GM12891 (cell line): ENCODE measurements around the gene CSPG4. TPM values are rescaled to one million over a fixed set of nuclear protein-coding genes. Genes with fewer than 3 reads are reported as not detected.
A peak's percentile ranks its signal among the peaks of the same experiment; 100 is the strongest.
"Not testable (repeated sequence)": the region's sequence is repeated elsewhere in the genome, so short reads cannot be mapped to it uniquely, and the experiment has no call there.

Source experiments
- DNase-seq: peaks from one replicate; pipeline ENCODE4 v3.0.0; 2011; ENCODE audit warnings: low spot score; ENCODE audit not compliant: insufficient read length
- FAIRE-seq: peaks from 2 replicates; lab custom pipeline; 2011; peaks lifted over from hg19 to GRCh38; lab: Jason Lieb, UNC
- PAX5 ChIP-seq: IDR thresholded peaks from 2 replicates; pipeline ENCODE4 v1.6.1; 2011; ENCODE audit warnings: low read length, moderate library complexity, mild to moderate bottlenecking; ENCODE audit not compliant: insufficient read depth, severe bottlenecking
- POLR2A ChIP-seq: IDR thresholded peaks from 2 replicates; pipeline ENCODE4 v1.6.1; 2011; ENCODE audit warnings: low read depth, low read length, control low read depth
- POLR2AphosphoS5 ChIP-seq: IDR thresholded peaks from 2 replicates; pipeline ENCODE4 v1.6.1; 2011; ENCODE audit warnings: low read depth, low read length, control low read depth
- POU2F2 ChIP-seq: IDR thresholded peaks from 2 replicates; pipeline ENCODE4 v1.6.1; 2011; ENCODE audit warnings: low read depth, mild to moderate bottlenecking, control low read depth, low read length, moderate library complexity
- SPI1 ChIP-seq: IDR thresholded peaks from 2 replicates; pipeline ENCODE4 v1.6.1; 2011; ENCODE audit warnings: low read depth, low read length, control low read depth
- TAF1 ChIP-seq: IDR thresholded peaks from 2 replicates; pipeline ENCODE4 v1.6.1; 2011; ENCODE audit warnings: low read depth, low read length, control low read depth
- polyA plus RNA-seq: library from polyadenylated mRNA; unstranded; fragments of >200 nt; gene quantifications from one replicate; pipeline ENCODE4 v1.2.1, GENCODE V29; 2012; ENCODE audit warnings: low read depth, missing spikeins, inconsistent platforms; ENCODE audit not compliant: missing spikeins

The CSPG4 gene
- polyA plus RNA-seq, result 0.67 TPM

DNA sequence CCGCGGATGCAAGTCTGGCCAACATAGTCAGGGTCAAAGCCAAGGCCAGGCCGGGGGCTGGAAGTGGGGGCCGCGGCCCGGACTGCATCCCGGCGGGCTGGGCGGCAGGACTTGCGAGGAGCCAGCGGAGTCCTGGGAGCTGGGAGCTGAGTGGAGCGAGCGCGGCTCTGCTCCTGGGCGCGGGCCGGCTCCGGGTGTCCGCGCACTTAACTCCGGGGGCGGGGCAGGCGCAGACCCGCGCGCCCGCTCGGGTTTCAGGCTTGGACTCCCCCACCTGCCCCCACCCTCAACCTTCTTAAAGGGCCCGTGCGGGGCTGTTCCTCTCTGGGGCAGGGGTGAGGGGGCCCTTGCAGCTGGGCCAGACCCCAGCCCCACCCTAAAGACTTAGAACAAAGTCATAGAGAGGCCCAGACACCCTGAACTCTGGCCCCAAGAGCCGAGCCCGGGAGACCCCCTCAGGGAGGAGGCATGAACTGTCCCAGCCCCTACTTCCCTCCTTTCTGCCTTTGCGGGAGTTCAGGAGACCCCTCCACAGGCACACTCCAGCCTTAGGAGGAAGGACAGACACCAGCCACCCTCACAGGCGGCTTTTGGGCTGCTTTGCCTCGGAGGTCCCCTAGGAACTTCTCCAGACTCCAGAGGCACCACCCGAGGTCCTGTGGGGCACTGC lies at the start of gene CSPG4:
TSS of gene CSPG4 (minus strand) at position 181 of the 670 bp plus-strand sequence. CDS start at position 88, 93 bp downstream.
- DNase-seq, result no peak
- FAIRE-seq, result no peak

DNA sequence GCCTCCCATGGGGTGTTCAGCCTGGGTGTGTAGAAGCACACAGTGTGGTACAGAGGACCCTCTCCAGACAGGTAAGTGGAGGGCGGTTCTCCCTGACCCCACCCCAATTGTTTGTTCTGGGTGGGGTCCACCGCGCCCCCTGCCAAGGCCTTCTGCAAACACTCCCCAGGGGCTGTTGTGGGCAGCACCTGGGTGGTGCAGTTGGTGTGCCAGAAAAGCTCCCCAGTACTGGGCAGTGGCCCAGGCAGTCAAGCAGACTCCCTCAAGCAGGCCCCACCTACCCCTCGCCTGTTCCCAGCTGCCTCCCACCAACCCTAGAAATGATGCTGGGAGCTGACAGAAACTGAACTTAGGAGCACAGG lies 49.7 kb upstream of the CSPG4 start:
- not testable (repeated sequence) for FAIRE-seq, DNase-seq

More for the DNA sequence above, at the start of gene CSPG4:
- TF ChIP-seq SPI1 (no peak), POLR2AphosphoS5 (no peak)

DNA sequence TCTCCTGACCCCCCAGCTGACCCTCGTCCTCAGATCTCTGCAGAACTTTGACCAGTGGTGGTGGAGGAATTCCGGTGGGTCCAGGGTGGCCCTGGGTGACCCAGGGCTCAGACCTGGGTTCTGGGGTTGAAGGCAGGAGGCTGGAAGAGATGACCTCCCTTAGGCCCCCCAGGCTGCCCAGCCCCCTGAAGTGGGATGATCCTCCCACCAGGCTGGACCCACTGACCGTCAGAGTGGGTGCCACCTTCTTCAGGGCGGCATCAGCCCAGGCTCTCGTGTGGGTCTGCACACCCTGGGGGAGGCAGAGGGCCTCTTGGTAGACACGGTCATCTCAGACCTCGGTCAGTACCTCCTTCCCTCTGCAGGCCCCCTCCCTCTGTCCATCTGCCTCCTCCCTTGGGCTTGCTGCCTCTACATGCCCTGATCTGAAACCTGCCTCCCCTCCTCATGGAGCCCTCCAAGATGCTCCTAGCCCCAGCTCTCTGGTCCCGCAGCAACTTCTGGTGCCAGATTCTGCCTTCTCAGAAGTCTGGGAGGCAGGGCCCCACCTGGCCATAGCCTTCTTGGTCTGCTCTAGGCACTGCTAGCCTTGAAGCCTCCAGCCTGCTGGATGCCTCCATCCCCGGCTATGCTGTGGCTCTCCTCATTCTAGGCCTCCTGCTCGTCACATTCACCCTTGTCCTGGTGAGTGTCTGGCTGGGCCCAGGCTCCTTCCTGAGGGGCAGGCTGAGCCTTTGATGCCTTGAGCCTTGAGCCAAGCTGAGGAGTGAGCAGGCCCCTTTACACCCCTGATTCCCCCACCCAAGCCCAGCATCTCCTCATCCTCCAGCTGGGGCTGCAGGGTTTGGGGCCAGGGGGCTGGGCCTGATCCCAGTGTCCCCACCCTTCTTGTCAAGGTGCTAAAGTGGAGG lies 49.1 kb upstream of the CSPG4 start:
- no peak for TF ChIP-seq SPI1
- no peak for TF ChIP-seq TAF1
- TF ChIP-seq PAX5, result no peak
- TF ChIP-seq POLR2AphosphoS5, result no peak
- no peak for FAIRE-seq
- no peak for DNase-seq

DNA sequence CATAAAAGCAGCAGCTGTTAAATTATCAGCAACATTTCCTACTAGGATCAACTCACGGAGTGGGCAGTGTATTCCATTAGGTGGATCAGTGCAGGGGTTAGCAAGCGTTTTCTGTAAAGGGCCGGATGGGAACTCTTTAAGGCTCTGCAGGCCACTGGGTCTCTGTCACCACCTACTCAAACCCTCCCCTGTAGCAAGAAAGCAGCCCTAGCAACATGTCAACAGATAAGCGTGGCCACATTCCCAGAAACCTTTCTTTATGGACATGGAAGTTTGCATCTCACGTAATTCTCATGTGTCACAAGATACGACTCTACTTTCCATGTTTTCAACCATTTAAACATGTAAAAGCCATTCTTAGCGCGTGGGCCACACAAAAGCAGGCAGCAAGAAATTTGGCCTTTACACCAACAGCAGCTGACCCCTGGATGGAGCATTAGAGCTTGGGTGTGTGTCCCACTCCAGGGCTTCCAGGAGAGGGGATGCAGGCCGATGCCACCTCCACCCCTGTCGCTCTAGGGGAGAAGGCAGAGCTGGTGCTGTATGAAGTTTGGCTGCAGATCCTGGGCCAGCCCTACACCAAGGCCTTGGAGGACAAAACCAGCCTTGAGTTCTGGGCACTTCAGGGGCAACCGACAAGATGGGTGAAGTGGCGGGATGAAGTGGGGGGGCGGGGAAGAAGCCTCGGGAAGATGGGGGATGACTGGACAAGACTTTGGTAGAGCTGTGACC lies 48.2 kb upstream of the CSPG4 start:
- TF ChIP-seq PAX5 (no peak), SPI1 (no peak), POLR2A (no peak), POU2F2 (no peak), POLR2AphosphoS5 (no peak), TAF1 (no peak)
- no peak for DNase-seq

DNA sequence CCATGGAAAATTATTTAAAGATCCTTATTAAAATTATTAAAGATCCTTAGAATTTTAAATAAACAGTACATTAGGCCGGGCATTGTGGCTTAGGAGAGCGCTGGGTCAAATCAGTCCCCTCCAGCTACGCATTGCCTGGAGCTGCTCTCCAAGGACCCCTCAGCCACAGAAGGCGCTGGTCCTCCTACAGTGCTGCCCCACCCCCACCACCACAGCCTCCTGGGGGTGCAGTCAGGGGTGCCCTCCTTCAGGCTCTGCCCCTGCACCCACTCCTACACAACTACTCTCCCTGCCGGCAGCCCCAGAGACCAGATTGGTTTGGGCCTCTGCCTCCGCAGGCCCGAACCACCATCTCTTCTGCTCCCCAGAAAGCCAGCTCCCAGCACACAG lies 47.5 kb upstream of the CSPG4 start:
- not testable (repeated sequence) for FAIRE-seq, DNase-seq

More for the DNA sequence above, 48.2 kb upstream of the CSPG4 start:
- FAIRE-seq, result no peak

- FAIRE-seq (no peak), DNase-seq (no peak)
- TF ChIP-seq POLR2AphosphoS5 (no peak), POU2F2 (no peak), POLR2A (no peak), SPI1 (no peak), TAF1 (no peak), PAX5 (no peak)
Observed at GRCh38 chr15:75759416-75760130, 46.9 kb upstream of the CSPG4 start.

DNA sequence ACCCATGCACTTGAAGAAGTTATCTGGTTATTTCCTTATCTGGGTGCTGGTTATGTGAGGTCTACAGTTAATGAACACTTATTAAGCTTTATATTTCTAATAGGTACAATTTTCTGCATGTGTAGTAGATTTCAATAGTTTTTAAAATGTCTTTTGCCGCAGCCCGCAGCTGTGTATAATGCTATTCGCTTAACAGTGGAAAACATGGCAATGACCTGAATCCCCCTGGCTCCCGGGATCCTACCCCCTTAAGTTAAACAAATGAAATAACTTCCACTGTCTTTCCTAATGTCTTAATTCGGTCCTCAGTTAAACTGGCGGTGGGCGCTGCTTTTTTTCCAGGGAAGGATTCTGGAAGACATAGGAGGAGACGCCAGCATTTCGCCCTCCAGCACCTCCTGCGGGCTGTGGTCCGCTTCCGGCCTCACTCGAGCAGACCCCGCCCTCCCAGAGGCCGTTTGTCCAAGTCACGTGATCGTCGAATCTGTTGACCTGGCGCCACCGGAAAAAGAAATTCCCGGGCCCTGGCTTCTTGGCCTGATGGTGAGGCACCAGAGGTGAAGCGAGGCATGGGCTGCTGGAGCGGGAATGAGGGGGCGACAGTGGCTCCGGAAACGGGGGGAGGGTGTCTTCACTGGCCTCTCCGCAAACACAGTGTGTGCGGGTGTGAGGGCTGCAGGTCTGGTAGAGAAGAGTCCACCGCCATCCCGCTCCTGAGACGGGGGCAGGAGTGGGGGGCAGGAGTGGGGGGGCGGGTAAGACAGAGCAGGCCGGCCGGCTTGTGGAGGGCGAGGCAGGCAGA lies 45.6 kb upstream of the CSPG4 start:
- peak; percentile 89 for FAIRE-seq
- peak; percentile 80 for DNase-seq
- TF ChIP-seq TAF1, result 0 out of 2 replicates have a peak, but pooled peaks have one; percentile 26
- 0 out of 2 replicates have a peak, but pooled peaks have one; percentile 18 for TF ChIP-seq POLR2A
- no peak for TF ChIP-seq SPI1

- not testable (repeated sequence) for FAIRE-seq, DNase-seq
Observed at GRCh38 chr15:75754871-75755270, 42.2 kb upstream of the CSPG4 start.

DNA sequence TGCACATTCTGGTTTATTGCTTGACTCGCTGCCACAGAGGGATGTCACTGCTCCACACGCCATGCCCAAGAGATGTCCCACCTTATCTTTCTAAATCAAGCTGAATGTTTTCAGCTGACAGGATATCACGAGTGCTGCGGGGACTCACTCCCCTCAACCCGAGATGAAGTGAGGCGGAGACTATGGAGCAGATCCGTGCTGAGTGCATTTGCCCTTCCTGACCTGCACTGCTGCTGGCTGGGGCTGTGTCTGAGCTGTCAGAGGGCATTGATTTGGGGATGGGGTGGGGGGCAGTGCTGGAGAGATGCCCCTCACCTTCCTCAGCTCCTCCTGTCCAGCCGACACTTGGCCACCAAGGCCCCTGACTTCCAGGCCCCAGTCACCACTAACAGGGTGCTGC lies 40.5 kb upstream of the CSPG4 start:
- no peak for TF ChIP-seq PAX5
- FAIRE-seq (no peak), DNase-seq (no peak)

GRCh38 chr15:75751891-75752290 lies 39.2 kb upstream of the CSPG4 start:
- TF ChIP-seq POLR2A (no peak), SPI1 (no peak), PAX5 (no peak), POU2F2 (no peak), POLR2AphosphoS5 (no peak), TAF1 (no peak)
- no peak for DNase-seq
- no peak for FAIRE-seq
